ENCODE data around the gene RFC4. TPM values are rescaled to one million over a fixed set of nuclear protein-coding genes. Genes with fewer than 3 reads are reported as not detected.
A peak's percentile ranks its signal among the peaks of the same experiment; 100 is the strongest.

Gene RFC4
- total RNA-seq, 2 experiments from 2014 or later = 114 to 118 TPM

GRCh38 chr3:186783058-186783730 is 23.1 kb downstream of the RFC4 start, which contains the start of gene EIF4A2:
EIF4A2 (plus strand) TSS chr3:186783577; CDS start chr3:186783611, 34 bp downstream.
- Histone ChIP-seq H3K9me2 (ENCODE audit: insufficient read depth, low read length) (no peaks in the 10 kb centered on the region), H3K4me2 (ENCODE audit: low read length) (peak within 1 kb of the TSS; percentile 98), H3K36me3 (ENCODE audit: insufficient read depth, low read length) (peaks cover 48% of the 10 kb centered on the region), H3K4me3 (ENCODE audit: low read depth, low read length, poor library complexity, severe bottlenecking) (peak within 1 kb of the TSS; percentile 98), H3K4me1 (ENCODE audit: insufficient read depth, low read length, poor library complexity, severe bottlenecking) (peaks cover 43% of the 10 kb centered on the region), H3K79me2 (ENCODE audit: insufficient read depth, low read depth, low read length) (peaks cover 61% of the 10 kb centered on the region), H4K20me1 (ENCODE audit: insufficient read depth, low read length) (peaks cover 45% of the 10 kb centered on the region), H3K9me3 (ENCODE audit: low read length) (no peaks in the 10 kb centered on the region), H3K27ac (ENCODE audit: low read depth, low read length, poor library complexity, severe bottlenecking) (peak within 1 kb of the TSS; percentile 99), H2AFZ (ENCODE audit: low read length) (peak within 1 kb of the TSS; percentile 90)
- no peak; the same call in 1 of the 2 replicates for TF ChIP-seq EZH2phosphoT487 (IDR thresholded peaks at IDR 0.05; ENCODE audit: borderline replicate concordance, low read depth, low read length)
- TF ChIP-seq, protein P1, sequence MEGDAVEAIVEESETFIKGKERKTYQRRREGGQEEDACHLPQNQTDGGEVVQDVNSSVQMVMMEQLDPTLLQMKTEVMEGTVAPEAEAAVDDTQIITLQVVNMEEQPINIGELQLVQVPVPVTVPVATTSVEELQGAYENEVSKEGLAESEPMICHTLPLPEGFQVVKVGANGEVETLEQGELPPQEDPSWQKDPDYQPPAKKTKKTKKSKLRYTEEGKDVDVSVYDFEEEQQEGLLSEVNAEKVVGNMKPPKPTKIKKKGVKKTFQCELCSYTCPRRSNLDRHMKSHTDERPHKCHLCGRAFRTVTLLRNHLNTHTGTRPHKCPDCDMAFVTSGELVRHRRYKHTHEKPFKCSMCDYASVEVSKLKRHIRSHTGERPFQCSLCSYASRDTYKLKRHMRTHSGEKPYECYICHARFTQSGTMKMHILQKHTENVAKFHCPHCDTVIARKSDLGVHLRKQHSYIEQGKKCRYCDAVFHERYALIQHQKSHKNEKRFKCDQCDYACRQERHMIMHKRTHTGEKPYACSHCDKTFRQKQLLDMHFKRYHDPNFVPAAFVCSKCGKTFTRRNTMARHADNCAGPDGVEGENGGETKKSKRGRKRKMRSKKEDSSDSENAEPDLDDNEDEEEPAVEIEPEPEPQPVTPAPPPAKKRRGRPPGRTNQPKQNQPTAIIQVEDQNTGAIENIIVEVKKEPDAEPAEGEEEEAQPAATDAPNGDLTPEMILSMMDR (conservative IDR thresholded peaks at IDR 0.05; ENCODE audit: low read length) = no peak
- peak; percentile 95 for DNase-seq (ENCODE audit: low spot score)
- ChIA-PET CTCF (ENCODE audit: unreplicated experiment) (no interaction called here), POLR2A (interaction anchor here (0.6 to 5.3 kb wide), 21 partner anchors 9 to 845 kb away, joined by 3 to 47 read pairs (median 4); partner anchors contain the start of genes DNAJB11, RFC4, TBCCD1 and TRA2B)
- intact Hi-C loops (cut with micrococcal nuclease; ENCODE audit: unreplicated experiment) = loop anchor here (2.0 kb wide), 2 partner anchors 212 to 846 kb away; partner anchors contain the start of gene DNAJB11
- no TSS peak for BruUV-seq (replicated peaks)

GRCh38 chr3:186782542-186783057 is 23.7 kb downstream of the RFC4 start:
- Histone ChIP-seq H3K79me2 (ENCODE audit: insufficient read depth, low read depth, low read length) (peaks cover 55% of the 10 kb centered on the region), H3K4me1 (ENCODE audit: insufficient read depth, low read length, poor library complexity, severe bottlenecking) (peaks cover 37% of the 10 kb centered on the region), H3K27ac (ENCODE audit: low read depth, low read length, poor library complexity, severe bottlenecking) (peak overlapping the region; percentile 99), H3K4me3 (ENCODE audit: low read depth, low read length, poor library complexity, severe bottlenecking) (peak overlapping the region; percentile 98), H3K9me2 (ENCODE audit: insufficient read depth, low read length) (no peaks in the 10 kb centered on the region), H3K36me3 (ENCODE audit: insufficient read depth, low read length) (peaks cover 42% of the 10 kb centered on the region), H2AFZ (ENCODE audit: low read length) (peak overlapping the region; percentile 90), H3K4me2 (ENCODE audit: low read length) (peak overlapping the region; percentile 98), H3K9me3 (ENCODE audit: low read length) (no peaks in the 10 kb centered on the region), H4K20me1 (ENCODE audit: insufficient read depth, low read length) (peaks cover 39% of the 10 kb centered on the region)
- TSS peak; percentile 98 for BruUV-seq (replicated peaks)
- intact Hi-C loops (cut with micrococcal nuclease; ENCODE audit: unreplicated experiment) = loop anchor here (2.0 kb wide), 2 partner anchors 212 to 846 kb away; partner anchors contain the start of gene DNAJB11
- ChIA-PET CTCF (ENCODE audit: unreplicated experiment) (no interaction called here), POLR2A (interaction anchor here (0.7 to 5.3 kb wide), 16 partner anchors 10 to 263 kb away, joined by 3 to 47 read pairs (median 4); partner anchors contain the start of genes DNAJB11 and RFC4)
- peak; percentile 70 for DNase-seq (ENCODE audit: low spot score)
- TF ChIP-seq EZH2phosphoT487 (IDR thresholded peaks at IDR 0.05; ENCODE audit: borderline replicate concordance, low read depth, low read length) = no peak
- TF ChIP-seq, protein P1 (conservative IDR thresholded peaks at IDR 0.05; ENCODE audit: low read length) = no peak

All from OCI-LY7 (cell line).